ENCODE data around the gene UBN1.

The UBN1 gene

GRCh38 chr16:4892361-4893102 lies 45.3 kb downstream of the UBN1 start:
- Histone ChIP-seq H3K18ac (ENCODE audit: low read depth in 1 of 2, low read length in 2 of 2) (no peak overlapping the region), H2BK5ac (ENCODE audit: low read depth, low read length, poor library complexity, severe bottlenecking) (no peak overlapping the region), H3K9me3 (ENCODE audit: control insufficient read depth, low read length) (no peaks in the 10 kb centered on the region), H3K27me3 (ENCODE audit: control insufficient read depth in 1 of 2, insufficient read depth in 1 of 2, low read length in 2 of 2) (no peaks in the 10 kb centered on the region), H2AFZ (ENCODE audit: low read depth, low read length) (no peak overlapping the region), H2BK15ac (ENCODE audit: low read depth, poor library complexity, severe bottlenecking) (no peak overlapping the region), H3K14ac (ENCODE audit: low read length in 2 of 2) (no peak overlapping the region), H2BK120ac (ENCODE audit: low read depth, low read length) (no peak overlapping the region), H3K4me1 (ENCODE audit: control insufficient read depth, insufficient read depth, low read depth, low read length) (peaks cover 14% of the 10 kb centered on the region), H3K9ac (ENCODE audit: low read length) (peak overlapping the region; percentile 32), H3K4me3 (ENCODE audit: insufficient read depth in 1 of 2, low read depth in 1 of 2, low read length in 2 of 2) (no peak overlapping the region), H4K8ac (ENCODE audit: low read length) (no peak overlapping the region), H3K4ac (ENCODE audit: low read depth in 1 of 2, low read length in 2 of 2) (no peak overlapping the region), H3K27ac (ENCODE audit: low read length, poor library complexity, severe bottlenecking) (no peak overlapping the region), H2AK5ac (ENCODE audit: low read length, severe bottlenecking) (no peak overlapping the region), H3K23ac (ENCODE audit: low read length in 2 of 2) (no peak overlapping the region), H2BK12ac (ENCODE audit: low read length in 2 of 2) (no peak overlapping the region), H3K79me1 (replicated peaks; ENCODE audit: low read length, poor library complexity, severe bottlenecking) (peaks cover 12% of the 10 kb centered on the region), H3K36me3 (ENCODE audit: control insufficient read depth in 1 of 2, insufficient read depth in 2 of 2, low read depth in 1 of 2, low read length in 2 of 2) (peaks cover 78 to 97% of the 10 kb centered on the region in 2 experiments), H4K91ac (ENCODE audit: low read length) (no peak overlapping the region), H3K4me2 (ENCODE audit: low read length, poor library complexity, severe bottlenecking) (no peak overlapping the region)
- 82% methylated on average over 22 of the region's 23 CpGs for WGBS
- no peak for DNase-seq

GRCh38 chr16:4893103-4893862 lies 46.0 kb downstream of the UBN1 start:
- Histone ChIP-seq H3K18ac (ENCODE audit: low read depth in 1 of 2, low read length in 2 of 2) (no peak overlapping the region), H2AK5ac (ENCODE audit: low read length, severe bottlenecking) (no peak overlapping the region), H2BK15ac (ENCODE audit: low read depth, poor library complexity, severe bottlenecking) (no peak overlapping the region), H3K79me1 (replicated peaks; ENCODE audit: low read length, poor library complexity, severe bottlenecking) (peaks cover 7% of the 10 kb centered on the region), H3K4me2 (ENCODE audit: low read length, poor library complexity, severe bottlenecking) (no peak overlapping the region), H2BK5ac (ENCODE audit: low read depth, low read length, poor library complexity, severe bottlenecking) (no peak overlapping the region), H3K14ac (ENCODE audit: low read length in 2 of 2) (no peak overlapping the region), H4K91ac (ENCODE audit: low read length) (no peak overlapping the region), H3K4me1 (ENCODE audit: control insufficient read depth, insufficient read depth, low read depth, low read length) (peaks cover 18% of the 10 kb centered on the region), H3K9me3 (ENCODE audit: control insufficient read depth, low read length) (peaks cover under 1% of the 10 kb centered on the region), H2BK120ac (ENCODE audit: low read depth, low read length) (no peak overlapping the region), H3K23ac (ENCODE audit: low read length in 2 of 2) (no peak overlapping the region), H3K36me3 (ENCODE audit: control insufficient read depth in 1 of 2, insufficient read depth in 2 of 2, low read depth in 1 of 2, low read length in 2 of 2) (peaks cover 78 to 96% of the 10 kb centered on the region in 2 experiments), H2AFZ (ENCODE audit: low read depth, low read length) (no peak overlapping the region), H3K27ac (ENCODE audit: low read length, poor library complexity, severe bottlenecking) (no peak overlapping the region), H3K27me3 (ENCODE audit: control insufficient read depth in 1 of 2, insufficient read depth in 1 of 2, low read length in 2 of 2) (no peaks in the 10 kb centered on the region), H4K8ac (ENCODE audit: low read length) (no peak overlapping the region), H3K4ac (ENCODE audit: low read depth in 1 of 2, low read length in 2 of 2) (no peak overlapping the region), H2BK12ac (ENCODE audit: low read length in 2 of 2) (no peak overlapping the region), H3K9ac (ENCODE audit: low read length) (no peak overlapping the region), H3K4me3 (ENCODE audit: insufficient read depth in 1 of 2, low read depth in 1 of 2, low read length in 2 of 2) (no peak overlapping the region)
- DNase-seq = no peak
- WGBS = 93% methylated on average over 26 of the region's 26 CpGs

- Histone ChIP-seq H3K9me3 (ENCODE audit: control insufficient read depth, low read length) (peaks cover 5% of the 10 kb centered on the region), H4K8ac (ENCODE audit: low read length) (no peak overlapping the region), H3K79me1 (replicated peaks; ENCODE audit: low read length, poor library complexity, severe bottlenecking) (peaks cover 7% of the 10 kb centered on the region), H2BK15ac (ENCODE audit: low read depth, poor library complexity, severe bottlenecking) (no peak overlapping the region), H3K4me3 (ENCODE audit: insufficient read depth in 1 of 2, low read depth in 1 of 2, low read length in 2 of 2) (no peak overlapping the region), H3K14ac (ENCODE audit: low read length in 2 of 2) (no peak overlapping the region), H3K18ac (ENCODE audit: low read depth in 1 of 2, low read length in 2 of 2) (no peak overlapping the region), H3K27ac (ENCODE audit: low read length, poor library complexity, severe bottlenecking) (no peak overlapping the region), H3K4me1 (ENCODE audit: control insufficient read depth, insufficient read depth, low read depth, low read length) (peaks cover 16% of the 10 kb centered on the region), H4K91ac (ENCODE audit: low read length) (no peak overlapping the region), H2BK120ac (ENCODE audit: low read depth, low read length) (no peak overlapping the region), H3K9ac (ENCODE audit: low read length) (no peak overlapping the region), H3K4me2 (ENCODE audit: low read length, poor library complexity, severe bottlenecking) (no peak overlapping the region), H2BK12ac (ENCODE audit: low read length in 2 of 2) (no peak overlapping the region), H3K27me3 (ENCODE audit: control insufficient read depth in 1 of 2, insufficient read depth in 1 of 2, low read length in 2 of 2) (no peaks in the 10 kb centered on the region), H3K23ac (ENCODE audit: low read length in 2 of 2) (no peak overlapping the region), H2BK5ac (ENCODE audit: low read depth, low read length, poor library complexity, severe bottlenecking) (no peak overlapping the region), H3K36me3 (ENCODE audit: control insufficient read depth in 1 of 2, insufficient read depth in 2 of 2, low read depth in 1 of 2, low read length in 2 of 2) (peaks cover 83 to 98% of the 10 kb centered on the region in 2 experiments), H2AFZ (ENCODE audit: low read depth, low read length) (no peak overlapping the region), H2AK5ac (ENCODE audit: low read length, severe bottlenecking) (no peak overlapping the region), H3K4ac (ENCODE audit: low read depth in 1 of 2, low read length in 2 of 2) (no peak overlapping the region)
- 94% methylated on average over 20 of the region's 22 CpGs for WGBS
- DNase-seq = no peak
Observed at GRCh38 chr16:4894276-4895150, 47.2 kb downstream of the UBN1 start.

GRCh38 chr16:4895366-4895765 lies 48.1 kb downstream of the UBN1 start:
- Histone ChIP-seq H2AK5ac (ENCODE audit: low read length, severe bottlenecking) (no peak overlapping the region), H4K8ac (ENCODE audit: low read length) (no peak overlapping the region), H3K9ac (ENCODE audit: low read length) (no peak overlapping the region), H3K18ac (ENCODE audit: low read depth in 1 of 2, low read length in 2 of 2) (no peak overlapping the region), H3K27ac (ENCODE audit: low read length, poor library complexity, severe bottlenecking) (no peak overlapping the region), H2BK5ac (ENCODE audit: low read depth, low read length, poor library complexity, severe bottlenecking) (no peak overlapping the region), H3K27me3 (ENCODE audit: control insufficient read depth in 1 of 2, insufficient read depth in 1 of 2, low read length in 2 of 2) (no peaks in the 10 kb centered on the region), H3K23ac (ENCODE audit: low read length in 2 of 2) (no peak overlapping the region), H2BK12ac (ENCODE audit: low read length in 2 of 2) (no peak overlapping the region), H2BK15ac (ENCODE audit: low read depth, poor library complexity, severe bottlenecking) (no peak overlapping the region), H2BK120ac (ENCODE audit: low read depth, low read length) (no peak overlapping the region), H3K4me2 (ENCODE audit: low read length, poor library complexity, severe bottlenecking) (no peak overlapping the region), H3K4ac (ENCODE audit: low read depth in 1 of 2, low read length in 2 of 2) (no peak overlapping the region), H3K4me3 (ENCODE audit: insufficient read depth in 1 of 2, low read depth in 1 of 2, low read length in 2 of 2) (no peak overlapping the region), H3K36me3 (ENCODE audit: control insufficient read depth in 1 of 2, insufficient read depth in 2 of 2, low read depth in 1 of 2, low read length in 2 of 2) (peaks cover 75 to 98% of the 10 kb centered on the region in 2 experiments), H3K79me1 (replicated peaks; ENCODE audit: low read length, poor library complexity, severe bottlenecking) (no peaks in the 10 kb centered on the region), H2AFZ (ENCODE audit: low read depth, low read length) (no peak overlapping the region), H3K9me3 (ENCODE audit: control insufficient read depth, low read length) (peaks cover 5% of the 10 kb centered on the region), H4K91ac (ENCODE audit: low read length) (no peak overlapping the region), H3K4me1 (ENCODE audit: control insufficient read depth, insufficient read depth, low read depth, low read length) (peaks cover 16% of the 10 kb centered on the region), H3K14ac (ENCODE audit: low read length in 2 of 2) (no peak overlapping the region)
- DNase-seq = no peak
- 94% methylated on average over 13 of the region's 13 CpGs for WGBS
